HG03575 (cell line): ENCODE results near the gene RBM41.
"Not testable (repeated sequence)": the region's sequence is repeated elsewhere in the genome, so short reads cannot be mapped to it uniquely, and the experiment has no call there.

Experiments used
- ATAC-seq: cut with Tn5 transposase; IDR thresholded peaks from one replicate; pipeline ENCODE4 v1.9.1; 2021; ENCODE audit not compliant: unreplicated experiment, insufficient number of reproducible peaks, low FRiP score; ENCODE audit errors: extremely low read depth

RBM41 gene

DNA sequence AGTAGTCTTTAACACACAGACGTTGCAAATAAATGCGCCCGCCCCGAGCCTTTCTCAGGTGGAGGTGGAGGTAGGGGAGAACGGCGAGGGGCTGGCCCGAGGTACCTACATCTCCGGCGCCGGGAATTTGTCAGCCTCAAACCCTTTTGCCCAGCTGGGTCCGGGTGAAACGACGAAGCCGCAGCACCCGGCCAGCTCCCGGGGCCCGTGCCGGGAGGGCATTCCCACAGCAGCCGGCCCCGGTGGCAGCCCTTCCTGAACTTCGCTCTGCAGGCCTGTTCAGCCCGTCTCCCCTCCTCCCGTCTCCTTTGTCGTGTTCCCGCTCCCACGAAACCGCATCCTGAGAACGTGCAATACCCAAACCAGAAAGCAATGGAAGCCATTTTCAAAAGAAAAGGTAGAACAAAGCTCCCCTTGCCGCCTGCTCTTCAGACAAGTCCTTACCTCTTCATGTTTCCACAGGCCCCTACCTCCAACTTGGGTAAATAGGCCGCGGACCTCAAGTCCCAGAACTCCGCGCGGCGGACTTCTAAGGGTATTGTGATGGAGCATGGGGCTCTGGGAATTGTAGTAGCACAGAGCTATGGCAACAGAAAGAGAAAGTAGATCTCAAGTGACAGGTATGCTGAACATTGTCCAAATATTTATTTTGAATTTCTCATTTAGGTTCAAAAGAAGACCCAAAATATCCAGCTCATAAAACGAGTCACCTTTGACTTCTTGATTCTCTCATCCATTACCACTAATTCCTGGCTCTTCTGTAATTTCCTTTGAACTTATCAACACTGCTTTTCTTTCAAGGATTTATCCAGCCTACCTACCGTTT, at the start of gene RBM41:
TSS of gene RBM41 (minus strand) at position 501 of the 826 bp plus-strand sequence. CDS start at position 452, 49 bp downstream.
- ATAC-seq, result peak; percentile 99

DNA sequence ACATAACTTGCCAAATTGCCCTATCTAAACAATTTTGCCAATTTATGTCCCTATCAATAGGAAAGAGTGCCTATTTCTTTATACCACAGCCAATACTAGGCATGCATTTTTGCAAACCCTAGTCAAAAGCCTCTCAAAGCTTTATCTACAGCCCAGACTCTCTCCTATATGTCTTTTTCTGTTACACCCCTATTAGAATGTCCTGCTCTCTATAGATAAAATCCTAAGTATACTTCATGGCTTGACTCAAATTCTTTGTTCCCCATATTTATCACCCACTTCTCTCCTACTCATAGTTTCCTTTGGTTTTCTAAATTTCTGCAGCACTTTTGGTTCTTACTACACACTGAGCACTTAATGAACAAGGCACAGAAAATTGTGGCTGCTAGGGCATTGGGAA, 49.6 kb upstream of the RBM41 start:
- ATAC-seq, result no peak

DNA sequence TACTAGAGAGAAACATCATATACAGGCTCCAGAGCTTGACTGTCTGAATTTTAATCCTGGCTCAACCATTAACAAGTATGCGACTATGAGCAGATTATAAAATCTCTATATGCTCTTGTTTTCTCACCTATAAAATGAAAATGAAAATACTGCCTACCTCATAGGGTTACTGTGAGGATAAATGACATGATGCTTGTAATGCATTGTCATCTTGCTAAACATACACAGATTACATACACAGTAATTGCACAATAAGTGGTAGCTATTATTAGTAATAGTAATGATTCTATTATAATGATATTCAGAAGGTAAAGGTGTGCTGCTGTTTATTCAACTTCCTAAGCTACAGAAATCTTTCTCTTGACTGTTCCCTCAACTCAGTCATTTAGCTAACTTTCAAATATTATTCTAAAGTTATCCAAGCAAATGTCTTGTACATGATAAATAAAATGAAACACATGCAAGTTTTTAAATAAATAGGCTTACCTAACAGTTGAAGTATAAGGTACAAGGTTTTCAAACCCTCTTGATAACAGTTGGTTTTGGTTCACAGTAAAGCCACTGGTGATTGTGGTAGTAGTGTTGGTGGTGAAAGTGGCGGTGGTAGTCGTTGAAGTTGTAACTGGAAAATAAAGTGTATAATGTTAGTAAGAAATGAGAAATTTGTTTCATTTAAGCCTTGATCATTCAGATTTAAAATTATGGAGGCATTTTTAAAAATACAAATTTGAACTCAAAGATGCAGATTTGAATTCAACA, 48.7 kb upstream of the RBM41 start:
- ATAC-seq, result no peak

DNA sequence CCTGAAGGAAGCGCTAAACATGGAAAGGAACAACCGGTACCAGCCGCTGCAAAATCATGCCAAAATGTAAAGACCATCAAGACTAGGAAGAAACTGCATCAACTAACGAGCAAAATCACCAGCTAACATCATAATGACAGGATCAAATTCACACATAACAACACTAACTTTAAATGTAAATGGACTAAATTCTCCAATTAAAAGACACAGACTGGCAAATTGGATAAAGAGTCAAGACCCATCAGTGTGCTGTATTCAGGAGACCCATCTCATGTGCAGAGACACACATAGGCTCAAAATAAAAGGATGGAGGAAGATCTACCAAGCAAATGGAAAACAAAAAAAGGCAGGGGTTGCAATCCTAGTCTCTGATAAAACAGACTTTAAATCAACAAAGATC, 39.0 kb upstream of the RBM41 start:
- ATAC-seq, result not testable (repeated sequence)

DNA sequence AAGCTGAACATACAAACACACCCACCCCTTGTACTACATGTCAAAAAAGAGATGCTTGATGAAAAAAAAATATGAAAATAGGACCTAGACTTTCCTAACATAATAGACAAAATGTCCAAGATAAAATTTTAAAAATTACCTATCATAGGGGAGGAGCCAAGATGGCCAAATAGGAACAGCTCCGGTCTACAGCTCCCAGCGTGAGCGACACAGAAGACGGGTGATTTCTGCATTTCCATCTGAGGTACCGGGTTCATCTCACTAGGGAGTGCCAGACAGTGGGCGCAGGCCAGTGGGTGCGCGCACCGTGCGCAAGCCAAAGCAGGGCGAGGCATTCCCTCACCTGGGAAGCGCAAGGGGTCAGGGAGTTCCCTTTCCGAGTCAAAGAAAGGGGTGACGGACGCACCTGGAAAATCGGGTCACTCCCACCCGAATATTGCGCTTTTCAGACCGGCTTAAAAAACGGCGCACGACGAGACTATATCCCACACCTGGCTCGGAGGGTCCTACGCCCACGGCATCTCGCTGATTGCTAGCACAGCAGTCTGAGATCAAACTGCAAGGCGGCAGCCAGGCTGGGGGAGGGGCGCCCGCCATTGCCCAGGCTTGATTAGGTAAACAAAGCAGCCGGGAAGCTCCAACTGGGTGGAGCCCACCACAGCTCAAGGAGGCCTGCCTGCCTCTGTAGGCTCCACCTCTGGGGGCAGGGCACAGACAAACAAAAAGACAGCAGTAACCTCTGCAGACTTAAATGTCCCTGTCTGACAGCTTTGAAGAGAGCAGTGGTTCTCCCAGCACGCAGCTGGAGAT, 37.2 kb upstream of the RBM41 start:
- ATAC-seq, result not testable (repeated sequence)

DNA sequence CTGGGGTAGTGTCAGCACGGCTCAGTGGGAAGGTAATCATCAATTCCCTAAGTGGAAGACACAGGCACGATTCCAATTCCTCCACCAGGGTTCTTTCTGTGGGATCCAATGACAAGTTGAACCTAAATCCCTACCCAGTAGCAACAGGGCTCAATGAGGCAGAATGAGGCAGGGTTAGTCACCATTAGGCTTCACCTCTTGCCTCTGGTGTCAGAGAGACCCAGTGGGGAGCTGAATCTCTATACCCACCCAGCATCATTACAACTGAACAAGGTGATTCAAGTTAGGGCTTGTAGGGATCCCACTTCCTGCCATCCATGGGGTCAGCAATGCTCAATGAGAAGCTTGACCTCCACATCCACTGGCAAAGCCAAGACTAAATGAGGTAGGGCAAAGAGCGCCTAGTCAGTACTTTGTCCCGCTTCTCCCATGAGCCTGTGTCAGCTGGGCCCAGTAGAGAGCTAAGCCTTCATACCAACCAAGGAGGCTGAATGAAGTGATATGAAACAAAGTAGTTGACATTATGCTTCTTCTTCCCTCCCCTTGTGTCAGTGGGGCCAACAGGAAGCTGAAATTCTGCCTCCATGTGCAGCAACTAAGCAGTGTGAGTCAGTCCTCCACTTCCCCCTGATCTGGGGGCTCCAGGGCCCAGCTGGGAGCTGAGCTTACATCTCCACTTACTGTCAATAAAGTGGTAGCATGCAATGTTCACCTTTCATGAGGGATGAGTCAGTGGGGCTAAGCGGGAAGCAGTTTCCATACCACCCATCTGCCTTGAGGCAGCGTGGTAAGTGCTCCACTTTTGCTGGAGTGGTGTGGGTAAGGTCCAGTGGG, 36.4 kb upstream of the RBM41 start:
- ATAC-seq, result no peak

DNA sequence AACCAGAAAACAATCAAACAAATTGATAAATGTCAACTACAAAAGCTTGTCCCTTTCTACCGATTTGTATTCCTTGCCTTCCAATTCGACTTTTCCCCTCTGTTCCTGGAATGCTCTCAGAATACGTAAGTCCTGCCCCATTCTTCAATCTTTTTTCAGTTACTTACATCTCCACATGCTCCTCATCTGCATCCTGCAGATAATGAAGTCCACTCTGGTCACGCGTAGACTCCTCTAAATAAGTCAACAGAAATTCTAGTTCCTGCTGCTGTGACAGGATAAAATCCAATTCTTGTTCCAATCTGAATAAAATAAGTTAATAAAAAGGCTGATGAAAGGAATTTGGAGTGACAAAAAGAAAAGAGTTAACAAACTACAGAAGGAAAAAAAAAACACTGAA, 34.4 kb upstream of the RBM41 start:
- ATAC-seq, result no peak

DNA sequence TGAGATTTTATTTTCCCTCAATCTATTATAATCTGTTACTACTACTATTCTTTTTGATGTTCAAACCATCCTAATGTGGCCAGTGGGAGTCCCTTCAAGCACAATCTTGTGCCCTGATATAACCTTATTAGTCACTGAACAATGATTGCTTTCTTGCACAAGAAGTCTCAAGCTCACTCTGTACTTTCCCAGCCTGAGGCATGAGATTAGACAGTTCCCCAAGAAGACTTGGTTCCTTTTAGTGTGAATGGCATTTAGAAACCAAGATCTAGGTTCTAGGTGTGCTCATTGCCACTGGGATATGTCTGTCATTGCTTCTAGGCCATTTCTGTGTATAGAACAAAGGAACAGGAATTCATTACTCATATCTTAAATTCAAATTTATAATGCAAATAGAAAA, 28.0 kb upstream of the RBM41 start:
- ATAC-seq, result no peak

DNA sequence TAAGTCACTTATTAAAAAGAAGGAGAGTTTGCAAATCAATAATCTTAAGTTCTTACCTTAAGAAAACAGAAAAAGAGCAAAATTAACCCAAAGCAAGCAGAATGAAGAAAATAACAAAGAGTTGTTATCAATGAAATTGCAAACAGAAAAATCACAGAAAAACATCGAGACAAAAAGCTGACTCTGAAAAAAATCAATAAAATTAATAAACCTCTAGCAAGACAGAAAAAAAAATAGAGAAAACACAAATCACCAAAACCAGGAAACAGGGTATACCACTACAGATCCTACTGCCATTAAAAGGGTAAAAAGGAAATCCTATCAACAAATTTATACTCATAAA, 17.3 kb upstream of the RBM41 start:
- no peak for ATAC-seq

DNA sequence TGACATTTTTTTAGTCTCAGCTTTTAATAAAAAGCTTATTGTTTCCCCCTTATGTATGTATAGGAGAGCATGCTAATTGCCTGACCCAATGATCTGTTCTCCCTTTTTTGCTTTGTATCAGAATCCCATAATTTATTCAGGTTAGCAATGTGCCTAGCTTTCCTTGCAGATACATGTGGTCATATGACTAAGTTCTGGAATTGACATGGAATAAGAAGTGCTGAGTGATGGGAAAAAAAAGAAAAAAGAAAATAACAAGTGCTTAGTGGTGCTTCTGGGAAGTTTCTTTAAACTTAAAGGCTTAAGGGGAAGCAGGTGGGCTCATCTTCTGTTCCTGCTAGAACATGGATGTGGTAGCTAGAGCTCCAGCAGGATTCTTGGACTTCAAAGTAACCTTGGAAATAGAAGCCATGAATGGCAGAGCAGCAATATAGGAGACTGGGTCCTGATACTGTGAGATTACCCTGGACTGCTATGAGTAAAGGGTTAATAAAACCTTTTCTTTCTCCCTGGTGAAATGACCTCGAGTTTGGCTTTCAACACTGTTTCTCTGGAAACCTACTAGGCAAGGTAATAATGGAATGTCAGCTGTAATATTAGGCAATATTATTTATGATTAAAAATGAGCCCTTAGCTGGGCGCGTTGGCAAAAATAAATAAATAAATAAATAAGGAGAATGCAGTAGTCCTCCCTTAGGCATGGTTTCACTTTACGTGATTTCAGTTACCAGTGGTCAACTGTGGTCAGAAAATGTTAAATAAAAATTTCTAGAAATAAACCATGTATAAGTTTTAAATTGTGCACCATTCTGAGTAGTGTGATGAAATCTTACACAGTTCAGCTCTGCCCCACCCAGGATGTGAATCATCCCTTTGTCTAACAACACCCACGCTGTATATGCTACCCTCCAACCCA, 16.7 kb upstream of the RBM41 start:
- ATAC-seq, result no peak

DNA sequence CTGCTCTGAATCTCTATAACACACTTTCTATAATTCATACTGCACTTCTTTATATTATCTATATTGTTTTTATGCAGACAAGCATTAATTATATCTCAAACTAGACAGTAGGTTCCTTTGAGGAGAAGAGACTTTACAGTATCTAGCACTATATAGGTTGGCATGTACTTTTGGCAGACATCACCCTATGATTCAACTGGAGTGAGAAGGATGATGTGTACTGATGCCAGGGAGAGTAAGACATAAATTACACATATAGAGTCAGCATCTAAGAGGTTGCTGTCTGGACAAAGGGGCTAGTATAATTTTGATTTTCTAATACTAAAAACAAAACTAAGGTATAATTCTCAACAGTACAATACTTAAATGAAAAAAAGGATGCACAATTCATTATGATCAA, 5.1 kb upstream of the RBM41 start:
- no peak for ATAC-seq

DNA sequence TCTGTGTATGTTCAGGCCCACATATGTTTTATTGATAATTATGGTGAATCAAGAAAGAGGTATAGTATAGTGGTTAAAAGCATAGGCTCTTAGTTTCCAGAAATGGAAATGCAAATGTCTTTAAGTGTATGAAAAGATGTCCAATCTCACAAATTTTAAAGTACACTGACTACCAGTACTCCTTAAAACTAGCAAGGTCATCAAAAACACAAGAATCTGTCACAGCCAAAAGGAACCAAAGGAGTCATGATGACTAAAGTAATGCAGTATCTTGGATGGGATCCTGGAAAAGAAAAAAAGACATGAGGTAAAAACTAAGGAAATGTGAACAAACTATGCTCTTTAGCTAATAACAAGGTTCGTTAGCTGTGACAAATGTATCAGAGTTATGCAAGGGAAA, 661 bp upstream of the RBM41 start:
- no peak for ATAC-seq

DNA sequence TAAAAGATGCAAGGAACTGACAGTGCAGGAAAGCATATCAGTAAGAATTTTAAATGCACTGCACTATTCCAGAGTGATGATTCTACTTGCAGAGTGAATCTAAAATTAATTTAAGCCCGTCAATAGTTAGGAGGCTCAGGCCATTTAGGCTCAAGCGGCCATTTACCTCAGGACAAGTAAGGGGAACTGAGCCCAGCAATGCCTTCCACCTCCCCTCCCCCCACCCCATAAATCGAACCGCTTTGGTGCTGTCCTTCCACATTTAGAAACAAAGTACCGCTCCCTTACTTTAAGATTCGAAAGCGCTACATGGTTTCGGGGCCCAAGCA, 665 bp downstream of the RBM41 start:
- no peak for ATAC-seq

DNA sequence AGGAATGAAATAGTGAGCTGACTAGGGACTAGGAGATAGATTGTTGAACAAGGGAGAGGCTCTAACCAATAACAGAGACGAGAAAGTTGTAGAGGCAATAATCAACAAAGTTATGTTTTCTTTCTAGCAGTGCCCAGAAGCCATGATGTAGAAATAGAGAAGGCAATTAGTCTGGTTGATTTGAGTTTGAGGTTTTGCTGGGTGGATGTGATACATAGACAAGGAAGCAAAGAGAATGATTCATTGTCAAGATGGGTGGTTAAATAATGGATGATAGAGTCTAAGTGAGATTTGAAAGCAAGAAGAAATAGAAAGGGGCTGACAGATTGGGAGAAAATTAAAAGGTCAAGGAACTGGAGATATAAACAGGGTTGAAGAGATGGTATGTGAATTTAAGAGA, 11.2 kb downstream of the RBM41 start:
- no peak for ATAC-seq

DNA sequence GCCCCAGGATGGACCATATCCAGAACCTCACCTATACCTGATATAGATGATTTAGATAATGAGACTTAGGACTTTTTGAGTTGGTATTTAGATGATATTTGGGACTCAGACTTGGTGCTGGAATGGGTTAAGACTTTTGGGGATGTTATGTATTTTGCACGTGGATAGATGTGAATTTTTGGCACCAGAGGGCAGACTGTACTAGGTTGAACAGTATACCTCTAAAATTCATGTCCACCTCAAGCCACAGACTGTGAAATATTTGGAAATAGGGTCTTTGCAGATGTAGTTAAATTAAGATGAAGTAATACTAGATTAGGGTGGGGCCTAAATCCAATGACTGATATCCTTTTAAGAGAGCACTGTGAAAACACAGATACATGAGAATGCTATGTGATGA, 15.6 kb downstream of the RBM41 start:
- ATAC-seq, result no peak

DNA sequence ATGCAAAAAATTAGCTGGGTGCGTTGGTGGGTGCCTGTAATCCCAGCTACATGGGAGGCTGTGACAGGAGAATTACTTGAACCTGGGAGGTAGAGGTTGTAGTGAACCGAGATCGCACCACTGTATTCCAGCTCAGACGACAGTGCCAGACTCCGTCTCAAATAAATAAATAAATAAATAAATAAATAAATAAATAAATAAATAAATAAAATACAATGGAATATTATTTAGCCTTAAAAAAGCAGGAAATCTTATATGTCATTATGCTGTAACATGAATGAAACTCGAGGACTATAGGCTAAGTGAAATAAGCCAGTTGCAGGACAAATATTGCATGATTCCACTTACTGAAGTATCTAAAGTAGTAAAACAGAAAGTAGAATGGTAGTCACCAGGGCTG, 42.5 kb downstream of the RBM41 start:
- ATAC-seq, result no peak

DNA sequence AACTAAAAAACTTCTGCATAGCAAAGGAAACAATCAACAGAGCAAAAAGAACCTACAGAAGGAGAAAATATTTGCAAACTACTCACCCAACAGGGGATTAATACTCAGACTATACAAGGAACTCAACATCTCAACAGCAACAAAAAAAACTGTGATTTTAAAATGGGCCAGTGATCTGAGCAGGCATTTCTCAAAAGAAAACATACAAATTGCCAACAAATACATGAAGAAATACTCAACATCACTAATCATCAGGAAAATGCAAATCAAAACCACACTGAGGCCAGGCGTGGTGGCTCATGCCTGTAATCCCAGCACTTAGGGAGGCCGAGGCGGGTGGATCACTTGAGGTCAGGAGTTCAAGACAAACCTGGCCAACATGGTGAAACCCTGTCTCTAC, 60.9 kb downstream of the RBM41 start:
- not testable (repeated sequence) for ATAC-seq

DNA sequence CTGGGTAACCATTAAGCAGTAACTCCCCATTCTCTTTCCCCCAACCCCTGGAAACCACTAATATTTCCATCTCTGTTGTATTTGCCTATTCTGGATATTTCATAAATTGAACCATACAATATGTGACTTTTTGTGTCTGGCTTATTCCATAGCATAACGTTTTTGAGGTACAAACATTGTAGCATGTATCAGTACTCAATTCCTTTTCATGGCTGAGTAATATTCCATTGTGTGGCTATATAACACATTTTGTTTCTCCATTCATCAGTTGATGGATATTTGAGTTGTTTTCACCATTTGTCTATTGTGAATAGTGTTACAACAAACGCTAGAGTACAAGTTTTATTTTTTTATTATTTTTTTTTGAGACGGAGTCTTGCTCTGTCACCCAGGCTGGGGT, 63.6 kb downstream of the RBM41 start:
- no peak for ATAC-seq
